Frontal cortex (tissue), 4 donors: Measurements from ENCODE around the gene FZD10. TPM values are rescaled to one million over a fixed set of nuclear protein-coding genes. Genes with fewer than 3 reads are reported as not detected.

Experiments used
- DNase-seq, 2 donors: peaks; one replicate each; pipeline ENCODE4 v3.0.0; 2012; ENCODE audit warnings: low spot score in 2 of 2
- FAIRE-seq: peaks from 2 replicates; lab custom pipeline; 2012; peaks lifted over from hg19 to GRCh38; lab: Jason Lieb, UNC
- total RNA-seq: library from RNA; depleted of rRNA; stranded (reverse); fragments of >200 nt; gene quantifications from one replicate; pipeline ENCODE4 v1.2.3, GENCODE V29; 2014
- donor health status: control.
- donor health status: control.
- donor health status: control.

FZD10 gene
- total RNA-seq, 1 donor from 2014 or later, result 0.41 TPM

GRCh38 chr12:130131025-130131424 lies 31.2 kb upstream of the FZD10 start:
- DNase-seq (no peak), FAIRE-seq (no peak)

GRCh38 chr12:130131801-130132200 lies 30.5 kb upstream of the FZD10 start:
- no peak for FAIRE-seq
- DNase-seq, result no peak

- DNase-seq (no peak), FAIRE-seq (no peak)
These were observed 29.3 kb upstream of the FZD10 start for GRCh38 chr12:130132831-130133511.

GRCh38 chr12:130133851-130134562 lies 28.3 kb upstream of the FZD10 start:
- DNase-seq, result no peak
- no peak for FAIRE-seq

- DNase-seq (no peak), FAIRE-seq (no peak)
These were observed 27.7 kb upstream of the FZD10 start for GRCh38 chr12:130134563-130134915.

GRCh38 chr12:130136509-130137039 lies 25.7 kb upstream of the FZD10 start:
- no peak for FAIRE-seq
- DNase-seq, result no peak

- FAIRE-seq (no peak), DNase-seq (no peak)
These were observed 24.9 kb upstream of the FZD10 start for GRCh38 chr12:130137040-130138018.

- DNase-seq (no peak), FAIRE-seq (no peak)
These were observed 23.8 kb upstream of the FZD10 start for GRCh38 chr12:130138478-130138877.

- FAIRE-seq (no peak), DNase-seq (no peak)
These were observed 22.5 kb upstream of the FZD10 start for GRCh38 chr12:130139567-130140421.

- FAIRE-seq (no peak), DNase-seq (no peak)
These were observed 21.2 kb upstream of the FZD10 start for GRCh38 chr12:130141105-130141504.

- FAIRE-seq (no peak), DNase-seq (no peak)
These were observed 20.2 kb upstream of the FZD10 start for GRCh38 chr12:130141901-130142683.

GRCh38 chr12:130142736-130143135 lies 19.5 kb upstream of the FZD10 start:
- DNase-seq, result no peak
- no peak for FAIRE-seq

- no peak for FAIRE-seq
- DNase-seq, result no peak
These were observed 19.1 kb upstream of the FZD10 start for GRCh38 chr12:130143136-130143535.

- DNase-seq (no peak), FAIRE-seq (no peak)
These were observed 18.0 kb upstream of the FZD10 start for GRCh38 chr12:130144256-130144655.

- FAIRE-seq (no peak), DNase-seq (no peak)
These were observed 16.5 kb upstream of the FZD10 start for GRCh38 chr12:130145731-130146130.

- FAIRE-seq, result no peak
- DNase-seq, result no peak
These were observed 15.9 kb upstream of the FZD10 start for GRCh38 chr12:130146176-130146931.

GRCh38 chr12:130147875-130148596 lies 14.2 kb upstream of the FZD10 start:
- FAIRE-seq (no peak), DNase-seq (no peak)
